ENCODE results near the gene PRPSAP1.

GRCh38 chr17:76388966-76389888, 35.5 kb upstream of the PRPSAP1 start:
- TF ChIP-seq CTCF (IDR thresholded peaks at IDR 0.05) (no peak), POLR2A (IDR thresholded peaks at IDR 0.05) (no peak)
